Measurements from ENCODE around the gene ACOT7.

Gene ACOT7

DNA sequence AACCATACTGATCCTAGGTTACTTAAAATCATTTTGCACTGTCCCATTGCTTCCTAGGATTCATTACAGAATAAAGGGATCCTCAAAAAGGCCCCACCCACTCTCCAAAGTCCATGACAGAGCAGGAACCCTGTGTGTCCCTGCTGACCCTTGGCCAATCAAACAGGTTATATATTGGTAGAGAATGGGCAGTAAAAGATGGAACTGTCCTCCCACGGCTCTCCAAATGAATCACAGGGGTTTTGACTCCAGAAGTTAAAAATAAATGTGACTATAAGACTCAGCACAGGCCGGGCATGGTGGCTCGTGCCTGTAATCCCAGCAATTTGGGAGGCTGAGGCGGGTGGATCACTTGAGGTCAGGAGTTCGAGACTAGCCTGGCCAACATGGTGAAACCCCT is 65.5 kb downstream of the ACOT7 start:
- H3K9me3 ChIP-seq (ENCODE audit: low read depth, low read length), result no peaks in the 10 kb centered on the region
- DNase-seq (ENCODE audit: low read depth, low spot score), result no peak
- no peak overlapping the region for H3K9ac ChIP-seq (ENCODE audit: insufficient read length)
- no peak overlapping the region for H3K4me3 ChIP-seq
- H3K36me3 ChIP-seq (ENCODE audit: insufficient read depth, low read length), result no peaks in the 10 kb centered on the region
- TF ChIP-seq POLR2AphosphoS5 (IDR thresholded peaks at IDR 0.05; ENCODE audit: borderline replicate concordance, low read depth, low read length) (no peak), FOXP2 (optimal IDR thresholded peaks at IDR 0.05; ENCODE audit: control extremely low read depth, extremely low read length, insufficient read depth) (no peak), EZH2 (IDR thresholded peaks at IDR 0.05) (no peak)
- no peak overlapping the region for H3K27ac ChIP-seq

DNA sequence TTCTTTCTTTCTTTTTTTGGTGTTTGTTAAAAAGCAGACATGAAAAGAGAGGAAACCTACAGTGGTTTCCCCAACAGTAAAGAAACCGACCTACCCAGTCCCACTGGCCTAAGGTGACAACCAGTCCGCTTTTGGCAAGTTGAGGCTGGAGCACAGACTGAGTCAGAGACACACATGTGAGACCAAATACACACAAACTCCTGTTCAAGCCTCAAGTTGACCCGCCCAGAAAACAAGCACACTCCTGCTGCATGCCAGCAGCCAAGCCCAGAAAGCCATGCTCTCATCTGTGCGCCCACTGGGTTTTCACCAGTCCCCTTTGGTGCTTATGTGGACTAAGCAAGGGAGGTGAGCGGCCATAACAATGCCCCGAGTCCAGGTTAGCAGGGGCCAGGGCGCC is 68.1 kb downstream of the ACOT7 start:
- Histone ChIP-seq H3K4me3 (no peak overlapping the region), H3K27ac (no peak overlapping the region), H3K9ac (ENCODE audit: insufficient read length) (no peak overlapping the region), H3K36me3 (ENCODE audit: insufficient read depth, low read length) (no peaks in the 10 kb centered on the region), H3K9me3 (ENCODE audit: low read depth, low read length) (no peaks in the 10 kb centered on the region)
- no peak for DNase-seq (ENCODE audit: low read depth, low spot score)
- TF ChIP-seq FOXP2 (optimal IDR thresholded peaks at IDR 0.05; ENCODE audit: control extremely low read depth, extremely low read length, insufficient read depth), result no peak

DNA sequence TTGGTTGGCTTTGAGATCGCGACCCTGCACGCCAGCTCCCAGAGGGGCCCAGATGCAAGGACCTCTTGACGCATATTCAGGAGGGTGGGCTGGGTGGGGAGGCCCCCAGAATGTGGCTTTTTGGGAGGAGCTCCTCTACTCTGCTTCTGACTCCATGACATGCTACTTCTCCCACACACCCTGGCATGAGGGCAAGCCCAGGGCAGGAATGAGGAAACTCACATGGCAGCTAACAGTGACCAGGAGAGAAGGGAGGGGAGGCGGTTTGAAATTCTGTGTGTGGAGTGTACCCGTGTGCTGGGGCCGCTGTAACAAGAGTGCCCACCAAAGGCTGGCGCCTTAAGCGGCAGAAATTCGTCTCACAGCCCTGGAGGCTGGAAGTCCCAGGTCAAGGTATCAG is 71.4 kb downstream of the ACOT7 start:
- TF ChIP-seq FOXP2 (optimal IDR thresholded peaks at IDR 0.05; ENCODE audit: control extremely low read depth, extremely low read length, insufficient read depth) (no peak), EZH2 (IDR thresholded peaks at IDR 0.05) (no peak), POLR2AphosphoS5 (IDR thresholded peaks at IDR 0.05; ENCODE audit: borderline replicate concordance, low read depth, low read length) (no peak)
- no peak overlapping the region for H3K4me3 ChIP-seq
- DNase-seq (ENCODE audit: low read depth, low spot score), result no peak

DNA sequence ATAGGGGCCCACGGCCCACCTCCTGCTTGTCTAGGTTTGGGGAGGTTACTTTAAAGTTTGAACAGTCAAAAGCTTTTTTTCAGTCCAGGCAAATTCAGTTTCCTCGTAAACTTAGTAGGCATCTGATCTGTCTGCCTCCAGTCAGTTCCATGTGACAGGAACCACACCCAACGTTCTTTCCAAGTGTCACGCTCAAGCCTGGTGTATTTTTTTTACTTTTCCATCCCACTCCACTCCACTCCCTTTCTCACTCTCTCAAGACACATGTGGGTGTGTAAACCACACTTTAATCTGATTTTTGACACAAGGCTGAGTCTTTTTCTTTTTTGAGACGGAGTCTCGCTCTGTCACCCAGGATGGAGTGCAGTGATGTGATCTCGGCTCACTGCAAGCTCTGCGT is 72.4 kb downstream of the ACOT7 start:
- TF ChIP-seq POLR2AphosphoS5 (IDR thresholded peaks at IDR 0.05; ENCODE audit: borderline replicate concordance, low read depth, low read length) (no peak), FOXP2 (optimal IDR thresholded peaks at IDR 0.05; ENCODE audit: control extremely low read depth, extremely low read length, insufficient read depth) (no peak), EZH2 (IDR thresholded peaks at IDR 0.05) (no peak)
- H3K36me3 ChIP-seq (ENCODE audit: insufficient read depth, low read length), result no peaks in the 10 kb centered on the region
- no peak overlapping the region for H3K4me3 ChIP-seq
- no peaks in the 10 kb centered on the region for H3K9me3 ChIP-seq (ENCODE audit: low read depth, low read length)
- H3K27ac ChIP-seq, result no peak overlapping the region
- no peak overlapping the region for H3K9ac ChIP-seq (ENCODE audit: insufficient read length)
- no peak for DNase-seq (ENCODE audit: low read depth, low spot score)

More for the DNA sequence above, 71.4 kb downstream of the ACOT7 start:
- no peak overlapping the region for H3K27ac ChIP-seq
- no peaks in the 10 kb centered on the region for H3K9me3 ChIP-seq (ENCODE audit: low read depth, low read length)
- no peaks in the 10 kb centered on the region for H3K36me3 ChIP-seq (ENCODE audit: insufficient read depth, low read length)
- no peak overlapping the region for H3K9ac ChIP-seq (ENCODE audit: insufficient read length)

DNA sequence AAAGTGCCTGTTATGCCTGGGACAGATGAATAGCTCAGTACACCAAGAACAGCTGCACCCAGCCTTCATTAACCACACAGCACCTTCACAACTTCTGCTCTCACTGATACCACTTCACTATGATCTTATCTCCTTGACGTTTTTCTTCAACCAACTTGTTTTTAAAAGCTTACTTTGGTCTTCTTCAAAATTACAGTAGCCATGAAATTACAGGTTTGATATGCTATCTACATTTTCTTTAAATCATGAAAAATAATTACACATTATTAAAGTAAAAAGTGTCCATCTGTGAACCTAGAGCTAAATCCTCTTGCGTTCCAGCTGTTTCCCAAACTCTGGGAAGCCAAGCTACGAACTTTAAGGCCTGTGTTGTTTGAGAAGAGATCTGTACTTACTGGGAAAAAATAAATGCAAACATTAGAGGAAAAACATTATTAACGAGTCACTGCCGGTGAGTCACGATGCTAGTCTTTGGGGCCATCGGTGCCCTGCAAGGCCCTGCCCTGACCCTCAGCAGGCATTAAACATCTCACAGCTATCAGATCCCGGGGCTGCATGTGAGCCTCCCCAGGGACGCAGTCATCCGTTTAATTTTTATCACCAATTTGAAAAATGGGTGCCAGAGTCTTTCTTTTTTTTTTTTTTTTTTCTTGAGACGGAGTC is 76.3 kb downstream of the ACOT7 start:
- Histone ChIP-seq H3K9ac (ENCODE audit: insufficient read length) (no peak overlapping the region), H3K4me3 (no peak overlapping the region), H3K36me3 (ENCODE audit: insufficient read depth, low read length) (no peaks in the 10 kb centered on the region), H3K9me3 (ENCODE audit: low read depth, low read length) (no peaks in the 10 kb centered on the region), H3K27ac (no peak overlapping the region)
- no peak for DNase-seq (ENCODE audit: low read depth, low spot score)
- TF ChIP-seq FOXP2 (optimal IDR thresholded peaks at IDR 0.05; ENCODE audit: control extremely low read depth, extremely low read length, insufficient read depth) (no peak), POLR2AphosphoS5 (IDR thresholded peaks at IDR 0.05; ENCODE audit: borderline replicate concordance, low read depth, low read length) (no peak), EZH2 (IDR thresholded peaks at IDR 0.05) (no peak)

DNA sequence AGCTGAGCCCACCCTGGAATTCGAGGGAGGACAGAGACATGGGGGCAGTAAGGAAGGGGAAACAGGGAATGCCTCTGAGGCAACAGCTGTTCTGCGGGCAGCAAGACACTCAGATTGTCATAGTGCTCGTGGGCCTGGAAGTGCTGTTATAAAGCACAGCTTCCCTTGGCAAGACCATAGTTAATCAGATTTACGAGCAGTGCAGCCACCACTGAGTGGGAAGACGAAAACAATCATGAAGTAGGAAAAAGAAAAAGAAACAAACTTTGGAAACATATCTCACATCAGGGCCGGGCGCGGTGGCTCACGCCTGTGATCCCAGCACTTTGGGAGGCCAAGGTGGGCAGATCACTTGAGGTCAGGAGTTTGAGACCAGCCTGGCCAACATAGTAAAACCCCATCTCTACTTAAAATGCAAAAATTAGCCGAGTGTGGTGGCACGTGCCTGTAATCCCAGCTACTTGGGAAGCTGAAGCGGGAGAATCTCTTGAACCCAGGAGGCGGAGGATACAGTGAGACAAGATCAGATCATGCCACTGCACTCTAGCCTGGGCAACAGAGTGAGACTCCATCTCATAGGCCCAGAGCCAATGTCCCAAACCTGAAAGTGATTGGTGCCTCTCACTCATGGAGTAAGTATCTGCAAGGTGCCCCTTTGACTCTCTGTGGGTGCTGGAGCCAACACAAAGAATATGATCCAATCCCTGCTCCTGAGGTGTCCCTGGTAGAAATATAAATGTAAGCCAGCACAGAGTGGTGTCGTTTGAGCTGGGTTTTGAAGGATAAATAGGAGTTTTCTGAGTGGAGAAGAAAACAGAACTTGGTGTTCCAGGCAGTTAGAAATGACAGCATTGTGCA is 77.1 kb downstream of the ACOT7 start:
- H3K27ac ChIP-seq, result no peak overlapping the region
- H3K36me3 ChIP-seq (ENCODE audit: insufficient read depth, low read length), result no peaks in the 10 kb centered on the region
- H3K9ac ChIP-seq (ENCODE audit: insufficient read length), result no peak overlapping the region
- H3K9me3 ChIP-seq (ENCODE audit: low read depth, low read length), result no peaks in the 10 kb centered on the region
- no peak for DNase-seq (ENCODE audit: low read depth, low spot score)
- no peak overlapping the region for H3K4me3 ChIP-seq
- TF ChIP-seq POLR2AphosphoS5 (IDR thresholded peaks at IDR 0.05; ENCODE audit: borderline replicate concordance, low read depth, low read length), result no peak
- TF ChIP-seq EZH2 (IDR thresholded peaks at IDR 0.05), result no peak
- TF ChIP-seq FOXP2 (optimal IDR thresholded peaks at IDR 0.05; ENCODE audit: control extremely low read depth, extremely low read length, insufficient read depth), result no peak

DNA sequence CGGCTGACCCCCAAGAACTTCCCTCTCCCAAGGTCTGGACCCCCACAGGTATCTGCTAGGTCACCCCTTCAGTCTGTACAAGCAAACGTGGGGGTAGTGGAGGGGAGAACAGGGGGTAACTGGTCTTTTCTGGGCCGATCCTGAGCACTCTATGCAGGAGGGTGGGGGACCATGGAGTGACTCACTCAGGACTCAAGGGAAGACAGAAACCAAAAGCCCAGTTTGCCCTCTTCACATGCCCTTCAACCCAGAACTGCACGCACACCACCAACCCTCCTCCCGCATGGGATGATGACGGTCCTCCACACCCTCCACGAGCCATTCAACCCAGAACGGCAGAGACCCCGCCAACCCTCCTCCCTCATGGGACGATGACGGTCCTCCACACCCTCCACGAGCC is 79.1 kb downstream of the ACOT7 start:
- Histone ChIP-seq H3K36me3 (ENCODE audit: insufficient read depth, low read length) (no peaks in the 10 kb centered on the region), H3K9ac (ENCODE audit: insufficient read length) (no peak overlapping the region), H3K9me3 (ENCODE audit: low read depth, low read length) (no peaks in the 10 kb centered on the region), H3K27ac (no peak overlapping the region), H3K4me3 (no peak overlapping the region)
- no peak for DNase-seq (ENCODE audit: low read depth, low spot score)
- TF ChIP-seq FOXP2 (optimal IDR thresholded peaks at IDR 0.05; ENCODE audit: control extremely low read depth, extremely low read length, insufficient read depth) (no peak), POLR2AphosphoS5 (IDR thresholded peaks at IDR 0.05; ENCODE audit: borderline replicate concordance, low read depth, low read length) (no peak), EZH2 (IDR thresholded peaks at IDR 0.05) (no peak)

DNA sequence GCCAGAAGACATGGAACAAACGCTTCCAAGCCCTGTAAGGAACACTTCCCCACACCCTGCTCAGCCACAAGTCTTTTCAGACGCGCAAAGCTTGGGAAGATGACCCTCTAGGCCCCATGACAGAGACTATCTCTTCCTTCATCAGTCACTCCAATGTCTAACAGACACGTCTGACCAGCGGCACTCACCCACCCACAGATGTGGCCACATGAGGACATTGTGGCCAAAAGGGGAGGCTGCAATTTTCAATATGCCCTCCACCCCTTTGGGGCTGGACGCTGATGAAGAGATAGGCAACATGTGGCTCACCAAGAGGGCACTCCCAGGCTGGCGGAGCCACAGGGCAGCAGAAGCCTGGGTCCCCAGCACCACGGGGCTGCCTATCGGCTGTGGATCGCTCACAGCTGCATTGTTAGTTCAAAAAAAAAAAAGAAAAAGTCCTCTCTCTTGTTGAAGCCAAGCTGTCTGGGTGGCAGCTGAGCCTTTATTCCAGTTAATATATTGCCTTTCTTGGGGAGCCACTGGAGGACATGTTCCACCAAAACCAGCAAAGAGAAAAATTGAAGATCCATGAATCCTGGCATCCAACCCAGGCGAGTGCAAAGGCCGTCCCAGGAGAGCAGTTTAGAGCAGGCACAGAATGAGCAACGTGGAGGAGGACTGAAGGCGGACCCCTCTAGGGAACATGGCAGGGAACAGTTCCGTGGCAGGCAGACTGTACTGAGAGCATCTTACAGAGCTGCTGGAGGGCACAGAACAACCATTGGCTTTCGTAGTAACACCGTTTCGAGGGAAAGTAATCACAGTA is 80.0 kb downstream of the ACOT7 start:
- H3K9me3 ChIP-seq (ENCODE audit: low read depth, low read length), result no peaks in the 10 kb centered on the region
- H3K36me3 ChIP-seq (ENCODE audit: insufficient read depth, low read length), result no peaks in the 10 kb centered on the region
- no peak for TF ChIP-seq POLR2AphosphoS5 (IDR thresholded peaks at IDR 0.05; ENCODE audit: borderline replicate concordance, low read depth, low read length)
- no peak for TF ChIP-seq FOXP2 (optimal IDR thresholded peaks at IDR 0.05; ENCODE audit: control extremely low read depth, extremely low read length, insufficient read depth)
- no peak for TF ChIP-seq EZH2 (IDR thresholded peaks at IDR 0.05)
- no peak for DNase-seq (ENCODE audit: low read depth, low spot score)
- no peak overlapping the region for H3K9ac ChIP-seq (ENCODE audit: insufficient read length)
- H3K27ac ChIP-seq, result no peak overlapping the region
- no peak overlapping the region for H3K4me3 ChIP-seq
